H1 (cell line): ENCODE measurements around the gene MBD3L2. TPM values are rescaled to one million over a fixed set of nuclear protein-coding genes. Genes with fewer than 3 reads are reported as not detected.
A peak's percentile ranks its signal among the peaks of the same experiment; 100 is the strongest.
"Not testable (repeated sequence)": the region's sequence is repeated elsewhere in the genome, so short reads cannot be mapped to it uniquely, and the experiment has no call there.

ENCODE experiments used
- CTCF ChIA-PET: fragments of 300-600 bp; sonication (Branson Sonifier 250); formaldehyde crosslinking; loops from one replicate; lab custom pipeline; 2021; ENCODE audit not compliant: partially characterized antibody; lab: Charles Lee
- POLR2A ChIA-PET: fragments of 300-600 bp; sonication (Branson Sonifier 250); formaldehyde crosslinking; loops from one replicate; lab custom pipeline; 2021; ENCODE audit warnings: inconsistent platforms; ENCODE audit not compliant: partially characterized antibody; lab: Charles Lee
- DNase-seq, 2 experiments: peaks; one replicate each; pipeline versions ENCODE4 v3.0.0 to v3.0.0-alpha.2; 2010 to 2022; ENCODE audit warnings: low spot score in 2 of 2, low read depth in 1 of 2, mixed read lengths in 1 of 2
- FAIRE-seq: peaks from 2 replicates; lab custom pipeline; 2011; peaks lifted over from hg19 to GRCh38; lab: Jason Lieb, UNC
- H2AFZ ChIP-seq: 2 replicates; pipeline ENCODE4 v1.8.1; 2012; ENCODE audit warnings: low read length, inconsistent platforms
- H2AK5ac ChIP-seq: 2 replicates; pipeline ENCODE4 v1.6.1; 2013; ENCODE audit warnings: low read depth, low read length
- H2BK120ac ChIP-seq: replicated peaks from 2 replicates; pipeline ENCODE3; 2013; ENCODE audit warnings: low read depth, low read length, inconsistent platforms
- H2BK12ac ChIP-seq: 2 replicates; pipeline ENCODE4 v1.6.1; 2013; ENCODE audit warnings: low read depth, low read length
- H2BK15ac ChIP-seq: 2 replicates; pipeline ENCODE4 v1.6.1; 2013; ENCODE audit warnings: low read length
- H2BK20ac ChIP-seq: 2 replicates; pipeline ENCODE4 v1.6.1; 2013; ENCODE audit warnings: low read length
- H2BK5ac ChIP-seq: 2 replicates; pipeline ENCODE4 v1.6.1; 2013; ENCODE audit warnings: low read depth, low read length
- H3K14ac ChIP-seq: 2 replicates; pipeline ENCODE4 v1.6.1; 2013; ENCODE audit warnings: inconsistent platforms; ENCODE audit not compliant: insufficient read length
- H3K18ac ChIP-seq: 2 replicates; pipeline ENCODE4 v1.6.1; 2013; ENCODE audit warnings: low read length; ENCODE audit errors: extremely low read depth
- H3K23ac ChIP-seq: 2 replicates; pipeline ENCODE4 v1.6.1; 2013; ENCODE audit warnings: inconsistent platforms; ENCODE audit not compliant: insufficient read length
- H3K23me2 ChIP-seq: 2 replicates; pipeline ENCODE4 v1.6.1; 2013; ENCODE audit warnings: low read depth, low read length
- H3K27ac ChIP-seq: 2 replicates; pipeline ENCODE4 v1.6.1; 2011; ENCODE audit warnings: low read depth, low read length, inconsistent platforms
- H3K27me3 ChIP-seq, 4 experiments: replicated peaks in 1 of 4; 1 replicate in 1 of 4; 2 replicates in 3 of 4; pipeline versions ENCODE4 v1.6.1 to v1.8.1; 2011 to 2013; ENCODE audit warnings: low read length in 3 of 4, mild to moderate bottlenecking in 3 of 4, inconsistent platforms in 2 of 4, mixed read lengths in 2 of 4, moderate library complexity in 1 of 4; ENCODE audit not compliant: control insufficient read depth in 3 of 4, insufficient read depth in 3 of 4; ENCODE audit errors: extremely low read depth in 1 of 4
- H3K36me3 ChIP-seq, 4 experiments: 2 replicates each; pipeline versions ENCODE4 v1.6.1 to v1.8.1; 2011 to 2013; ENCODE audit warnings: mild to moderate bottlenecking in 4 of 4, low read length in 3 of 4, moderate library complexity in 2 of 4, control low read depth in 1 of 4, inconsistent platforms in 1 of 4; ENCODE audit not compliant: insufficient read depth in 4 of 4, control insufficient read depth in 2 of 4
- H3K4ac ChIP-seq: replicated peaks from 2 replicates; pipeline ENCODE3; 2013; ENCODE audit warnings: low read length, low read depth, mixed read lengths, inconsistent platforms; ENCODE audit not compliant: insufficient read length
- H3K4me1 ChIP-seq, 4 experiments: replicated peaks in 1 of 4; 1 replicate in 1 of 4; 2 replicates in 3 of 4; pipeline versions ENCODE4 v1.6.1 to v1.8.1; 2011 to 2013; ENCODE audit warnings: low read length in 3 of 4, inconsistent platforms in 2 of 4, mixed read lengths in 1 of 4; ENCODE audit not compliant: insufficient read depth in 4 of 4, control insufficient read depth in 3 of 4
- H3K4me2 ChIP-seq, 2 experiments: 2 replicates each; pipeline versions ENCODE4 v1.6.1 to v1.8.1; 2011 to 2013; ENCODE audit warnings: low read depth in 2 of 2, low read length in 2 of 2, control low read depth in 1 of 2, inconsistent platforms in 1 of 2, mild to moderate bottlenecking in 1 of 2; ENCODE audit not compliant: insufficient read depth in 1 of 2
- H3K4me3 ChIP-seq, 4 experiments: fragments of 200-600, 300-600 bp in 1 of 4; sonication (generic), shearing (Covaris generic), sonication (Bioruptor Twin) in 1 of 4; 2 replicates each; pipeline versions ENCODE4 v1.5.1 to v1.8.1; 2011 to 2016; ENCODE audit warnings: low read length in 4 of 4, low read depth in 3 of 4, control low read depth in 2 of 4, inconsistent platforms in 2 of 4, mild to moderate bottlenecking in 2 of 4, mixed read lengths in 1 of 4, moderate library complexity in 1 of 4; ENCODE audit not compliant: insufficient read depth in 2 of 4; ENCODE audit errors: extremely low read depth in 1 of 4
- H3K56ac ChIP-seq: replicated peaks from 2 replicates; pipeline ENCODE3; 2013; ENCODE audit warnings: low read depth, mild to moderate bottlenecking, mixed read lengths, low read length, inconsistent platforms; ENCODE audit not compliant: insufficient read length
- H3K79me1 ChIP-seq: 2 replicates; pipeline ENCODE4 v1.6.1; 2013; ENCODE audit warnings: low read depth, low read length, control low read depth
- H3K79me2 ChIP-seq, 2 experiments: 2 replicates each; pipeline versions ENCODE4 v1.6.1 to v1.8.1; 2012 to 2013; ENCODE audit warnings: low read length in 2 of 2, mild to moderate bottlenecking in 2 of 2, inconsistent platforms in 1 of 2; ENCODE audit not compliant: insufficient read depth in 2 of 2, control insufficient read depth in 1 of 2
- H3K9ac ChIP-seq, 4 experiments: replicated peaks in 1 of 4; 1 replicate in 1 of 4; 2 replicates in 3 of 4; pipeline versions ENCODE4 v1.6.1 to v1.8.1; 2011 to 2013; ENCODE audit warnings: low read depth in 3 of 4, low read length in 3 of 4, control low read depth in 2 of 4, mild to moderate bottlenecking in 2 of 4, moderate library complexity in 2 of 4, inconsistent platforms in 1 of 4; ENCODE audit errors: extremely low read depth in 1 of 4
- H3K9me3 ChIP-seq, 2 experiments: 2 replicates each; pipeline versions ENCODE4 v1.6.1 to v1.8.1; 2012 to 2013; ENCODE audit warnings: mild to moderate bottlenecking in 2 of 2, moderate library complexity in 2 of 2, control low read depth in 1 of 2, inconsistent platforms in 1 of 2, low read depth in 1 of 2, low read length in 1 of 2, mixed read lengths in 1 of 2; ENCODE audit not compliant: insufficient read depth in 2 of 2
- H4K20me1 ChIP-seq, 2 experiments: replicated peaks in 1 of 2; 2 replicates each; pipeline versions ENCODE3 to v1.8.1; 2011 to 2013; ENCODE audit warnings: inconsistent platforms in 2 of 2, low read length in 2 of 2, mild to moderate bottlenecking in 1 of 2; ENCODE audit not compliant: insufficient read depth in 2 of 2, control insufficient read depth in 1 of 2
- H4K5ac ChIP-seq: 2 replicates; pipeline ENCODE4 v1.6.1; 2013; ENCODE audit warnings: low read length, low read depth, mixed read lengths, inconsistent platforms; ENCODE audit not compliant: insufficient read length
- H4K8ac ChIP-seq: 2 replicates; pipeline ENCODE4 v1.8.0; 2013; ENCODE audit warnings: mild to moderate bottlenecking, moderate library complexity, low read length, inconsistent platforms; ENCODE audit not compliant: insufficient read depth; ENCODE audit errors: extremely low read depth
- H4K91ac ChIP-seq: replicated peaks from 2 replicates; pipeline ENCODE3; 2013; ENCODE audit warnings: low read length, mixed read lengths, inconsistent platforms; ENCODE audit not compliant: insufficient read length
- WGBS, 2 experiments: shearing (Covaris generic) in 1 of 2; methylation state at CpG; one replicate each; pipeline versions ENCODE4 v1.1.6 to v1.1.7; 2013 to 2015; ENCODE audit warnings: low lambda C conversion rate in 2 of 2, mixed read lengths in 2 of 2, inconsistent platforms in 1 of 2, low coverage in 1 of 2, missing lambda C conversion rate in 1 of 2; ENCODE audit not compliant: insufficient replicate concordance in 2 of 2, insufficient coverage in 1 of 2, insufficient read length in 1 of 2; ENCODE audit errors: extremely low coverage in 1 of 2, missing lambda C conversion rate in 1 of 2; 5-methylcytosine and 5-hydroxymethylcytosine counted together
- long read RNA-seq, 2 experiments: library from RNA in 1 of 2; library from capped mRNA in 1 of 2; stranded (forward); transcript quantifications; one replicate each; pipeline ENCODE4 v2.0.0, GENCODE V29; 2021; ENCODE audit warnings: inconsistent platforms in 1 of 2
- polyA minus RNA-seq, 3 experiments: library from RNA; depleted of rRNA, polyadenylated mRNA; stranded (reverse); fragments of >200 nt; gene quantifications; 1 replicate in 2 of 3; 2 replicates in 1 of 3; pipeline ENCODE4 v1.2.3, GENCODE V29; 2011
- polyA plus RNA-seq, 7 experiments: library from polyadenylated mRNA; depleted of rRNA in 3 of 7; stranded (reverse) in 5 of 7; unstranded in 2 of 7; fragments of >200 nt in 5 of 7; fragments of 200-250 nt in 2 of 7; gene quantifications; 1 replicate in 5 of 7; 2 replicates in 1 of 7; 4 replicates in 1 of 7; pipeline versions ENCODE4 v1.2.1 to v1.2.3, GENCODE V29; 2011 to 2013; ENCODE audit warnings: missing spikeins in 2 of 7, mixed read lengths in 2 of 7
- total RNA-seq: library from RNA; stranded (reverse); fragmentation: NEBNext Ultra II Directional; extraction: Animal tissue kit (Norgen Biotek cat#: 25700); gene quantifications from 2 replicates; pipeline ENCODE4 v1.2.1, GENCODE V29; 2021

MBD3L2 gene
- not detected in 2 replicates for total RNA-seq
- polyA plus RNA-seq (2011; rRNA removed) = not detected in 2 replicates
- polyA plus RNA-seq (2011; cell fraction: cytosol; rRNA removed) = not detected
- not detected for polyA plus RNA-seq (2011; cell fraction: nucleus; rRNA removed)
- polyA plus RNA-seq (2012, experiment 1 of 2) = not detected in 4 replicates
- not detected for polyA plus RNA-seq (2012, experiment 2 of 2)
- polyA plus RNA-seq (2013, experiment 1 of 2) = not detected
- not detected for polyA plus RNA-seq (2013, experiment 2 of 2)
- polyA minus RNA-seq (2011; rRNA and poly(A)+ RNA removed) = not detected in 2 replicates
- not detected for polyA minus RNA-seq (2011; cell fraction: cytosol; rRNA and poly(A)+ RNA removed)
- not detected for polyA minus RNA-seq (2011; cell fraction: nucleus; rRNA and poly(A)+ RNA removed)
- long read RNA-seq, experiment 1 = 0 reads
- long read RNA-seq, experiment 2 = 0 reads

DNA sequence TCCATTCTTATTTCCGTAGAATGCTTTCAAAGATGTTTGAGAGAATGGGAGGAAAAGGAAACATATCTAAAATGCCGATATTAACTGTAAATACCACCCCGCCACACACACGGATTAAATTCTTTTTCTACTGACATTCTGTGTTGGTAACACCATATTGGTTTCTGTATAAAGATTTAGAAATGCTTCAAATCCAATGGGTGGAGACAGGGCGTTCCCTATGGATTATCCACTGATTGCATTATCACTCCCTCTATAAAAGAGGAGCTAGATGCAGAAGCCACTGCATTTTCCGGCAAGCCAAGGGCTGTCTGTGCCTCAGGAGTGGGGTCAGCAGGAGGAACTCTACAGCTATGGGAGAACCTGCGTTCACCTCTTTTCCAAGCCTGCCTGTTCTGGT, at the start of gene MBD3L2:
TSS of gene MBD3L2 (plus strand) at position 301 of the 400 bp plus-strand sequence. CDS start at position 354, 53 bp downstream.
- H2BK15ac ChIP-seq, H3K27ac ChIP-seq, H4K20me1 ChIP-seq, H3K56ac ChIP-seq, H3K79me1 ChIP-seq, H4K5ac ChIP-seq, H2BK20ac ChIP-seq, H3K23me2 ChIP-seq, H2BK12ac ChIP-seq, H3K4ac ChIP-seq, H3K36me3 ChIP-seq, H2AK5ac ChIP-seq, H3K23ac ChIP-seq, H3K4me1 ChIP-seq, H2AFZ ChIP-seq, H3K9ac ChIP-seq, H3K4me2 ChIP-seq, H3K9me3 ChIP-seq, H3K4me3 ChIP-seq, H4K91ac ChIP-seq, H3K79me2 ChIP-seq, H3K14ac ChIP-seq, H3K18ac ChIP-seq, POLR2A ChIA-PET, H3K27me3 ChIP-seq, DNase-seq, H2BK5ac ChIP-seq, CTCF ChIA-PET, H4K8ac ChIP-seq, H2BK120ac ChIP-seq: not testable (repeated sequence)
- no CpG with 5 or more reads among the region's 7 CpGs for WGBS, 2 experiments
- FAIRE-seq = peak; percentile 45
